ENCODE data around the gene ERN1. TPM values are rescaled to one million over a fixed set of nuclear protein-coding genes. Genes with fewer than 3 reads are reported as not detected.

ERN1 gene
- total and polyA plus RNA-seq, 2 of the 8 experiments (the other 6 are each of a cell fraction or from before 2014, with no cell fraction given), result 1.8 to 3.9 TPM

GRCh38 chr17:64147110-64148016 lies 17.4 kb upstream of the ERN1 start (continued):
- TF ChIP-seq YY1 (IDR thresholded peaks at IDR 0.05; ENCODE audit: low read depth, low read length), result no peak
- TF ChIP-seq KDM5A (IDR thresholded peaks at IDR 0.05; ENCODE audit: low read length), result no peak
- TF ChIP-seq SP1 (IDR thresholded peaks at IDR 0.05; ENCODE audit: low read depth, low read length), result no peak
- no peak for TF ChIP-seq SIX5 (IDR thresholded peaks at IDR 0.05; ENCODE audit: low read depth, low read length)
- no peak for TF ChIP-seq EP300 (IDR thresholded peaks at IDR 0.05; ENCODE audit: borderline replicate concordance in 1 of 2, low read depth in 2 of 2, low read length in 2 of 2)
- no peak for TF ChIP-seq TCF12 (IDR thresholded peaks at IDR 0.05; ENCODE audit: low read depth, low read length)
- TF ChIP-seq SIRT6 (IDR thresholded peaks at IDR 0.05; ENCODE audit: low read length), result no peak
- no peak; the same call in 1 of the 2 replicates for TF ChIP-seq CHD1 (IDR thresholded peaks at IDR 0.05; ENCODE audit: low read depth, low read length)
- no peak for TF ChIP-seq CBX5 (IDR thresholded peaks at IDR 0.05; ENCODE audit: low read depth, low read length)
- no peak for TF ChIP-seq NRF1 (IDR thresholded peaks at IDR 0.05; ENCODE audit: low read depth, low read length)
- TF ChIP-seq TAF7 (optimal IDR thresholded peaks at IDR 0.05; ENCODE audit: borderline replicate concordance, low read depth, low read length), result peak; percentile 39
- peak; percentile 75 for TF ChIP-seq CEBPB (IDR thresholded peaks at IDR 0.05; ENCODE audit: low read depth, low read length)
- no peak for TF ChIP-seq BRCA1 (IDR thresholded peaks at IDR 0.05; ENCODE audit: low read depth, low read length)
- TF ChIP-seq CBX8 (IDR thresholded peaks at IDR 0.05; ENCODE audit: borderline replicate concordance, low read depth, low read length), result no peak
